ENCODE measurements around the gene EGF. TPM values are rescaled to one million over a fixed set of nuclear protein-coding genes. Genes with fewer than 3 reads are reported as not detected.

EGF gene
- total RNA-seq, 1 donor from 2014 or later: not detected

DNA sequence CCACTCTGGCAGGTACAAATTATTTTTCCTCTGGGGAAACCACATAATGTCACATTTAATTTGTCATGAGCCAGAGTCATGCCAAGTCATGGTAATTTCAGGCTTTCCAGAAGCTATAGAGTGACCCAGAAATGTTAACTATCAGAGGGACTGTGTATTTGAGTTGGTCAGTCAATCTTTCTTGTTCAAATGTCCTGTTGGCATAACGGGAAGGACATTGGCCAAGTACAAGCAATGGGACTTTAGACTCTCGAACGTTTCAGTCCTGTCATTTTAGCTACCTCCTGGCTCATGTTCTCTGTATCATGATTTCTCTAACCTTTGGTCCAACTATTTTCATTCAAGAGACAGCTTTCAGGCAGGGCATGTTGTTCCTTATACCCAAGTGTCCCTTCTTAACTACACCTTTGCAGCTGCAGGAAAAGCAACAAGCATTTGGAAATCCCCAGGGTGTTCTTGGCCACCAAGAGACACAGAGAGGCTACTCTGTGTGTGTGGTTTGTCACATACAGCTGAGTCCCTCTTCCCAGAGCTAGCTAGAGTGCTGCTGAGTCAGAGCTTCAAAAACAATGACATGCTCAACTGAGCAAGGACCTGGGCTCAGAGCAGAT, 142.6 kb downstream of the EGF start:
- Mint-ChIP-seq H3K36me3 (ENCODE audit: unreplicated experiment) (no peaks in the 10 kb centered on the region), H3K27ac (ENCODE audit: unreplicated experiment) (no peak overlapping the region), H3K4me3 (ENCODE audit: unreplicated experiment) (no peak overlapping the region), H3K4me1 (ENCODE audit: low read depth, unreplicated experiment) (peaks cover 5% of the 10 kb centered on the region), H3K9me3 (ENCODE audit: unreplicated experiment) (no peaks in the 10 kb centered on the region), H3K27me3 (ENCODE audit: unreplicated experiment) (no peaks in the 10 kb centered on the region)
- DNase-seq: no peak
- TF ChIP-seq, protein P1, sequence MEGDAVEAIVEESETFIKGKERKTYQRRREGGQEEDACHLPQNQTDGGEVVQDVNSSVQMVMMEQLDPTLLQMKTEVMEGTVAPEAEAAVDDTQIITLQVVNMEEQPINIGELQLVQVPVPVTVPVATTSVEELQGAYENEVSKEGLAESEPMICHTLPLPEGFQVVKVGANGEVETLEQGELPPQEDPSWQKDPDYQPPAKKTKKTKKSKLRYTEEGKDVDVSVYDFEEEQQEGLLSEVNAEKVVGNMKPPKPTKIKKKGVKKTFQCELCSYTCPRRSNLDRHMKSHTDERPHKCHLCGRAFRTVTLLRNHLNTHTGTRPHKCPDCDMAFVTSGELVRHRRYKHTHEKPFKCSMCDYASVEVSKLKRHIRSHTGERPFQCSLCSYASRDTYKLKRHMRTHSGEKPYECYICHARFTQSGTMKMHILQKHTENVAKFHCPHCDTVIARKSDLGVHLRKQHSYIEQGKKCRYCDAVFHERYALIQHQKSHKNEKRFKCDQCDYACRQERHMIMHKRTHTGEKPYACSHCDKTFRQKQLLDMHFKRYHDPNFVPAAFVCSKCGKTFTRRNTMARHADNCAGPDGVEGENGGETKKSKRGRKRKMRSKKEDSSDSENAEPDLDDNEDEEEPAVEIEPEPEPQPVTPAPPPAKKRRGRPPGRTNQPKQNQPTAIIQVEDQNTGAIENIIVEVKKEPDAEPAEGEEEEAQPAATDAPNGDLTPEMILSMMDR (IDR thresholded peaks at IDR 0.05; ENCODE audit: partially characterized antibody, unreplicated experiment): no peak

DNA sequence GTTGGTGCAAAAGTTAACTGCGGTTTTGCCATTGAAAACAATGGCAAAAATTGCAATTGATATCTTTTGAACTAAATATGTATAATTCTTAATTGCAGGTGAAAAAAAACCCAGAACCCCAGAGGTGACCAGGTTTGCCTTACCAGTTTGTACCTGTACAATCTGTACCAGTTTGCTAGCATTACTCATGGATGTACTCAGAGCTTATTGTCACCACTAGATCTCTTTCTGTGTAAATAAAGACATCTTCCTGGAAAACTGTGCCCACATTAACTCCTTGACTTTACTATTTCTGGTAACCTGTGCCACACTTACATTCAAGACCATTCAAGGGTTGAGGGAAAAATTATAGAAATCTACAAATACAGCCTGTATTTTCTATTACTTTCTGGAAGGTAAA, 146.0 kb downstream of the EGF start:
- H3K27ac Mint-ChIP-seq (ENCODE audit: unreplicated experiment): no peak overlapping the region
- no peak for DNase-seq
- no peaks in the 10 kb centered on the region for H3K36me3 Mint-ChIP-seq (ENCODE audit: unreplicated experiment)
- TF ChIP-seq, protein P1 (IDR thresholded peaks at IDR 0.05; ENCODE audit: partially characterized antibody, unreplicated experiment): no peak
- peaks cover 9% of the 10 kb centered on the region for H3K4me1 Mint-ChIP-seq (ENCODE audit: low read depth, unreplicated experiment)
- no peak overlapping the region for H3K4me3 Mint-ChIP-seq (ENCODE audit: unreplicated experiment)
- H3K9me3 Mint-ChIP-seq (ENCODE audit: unreplicated experiment): peaks cover 1% of the 10 kb centered on the region
- H3K27me3 Mint-ChIP-seq (ENCODE audit: unreplicated experiment): no peaks in the 10 kb centered on the region

DNA sequence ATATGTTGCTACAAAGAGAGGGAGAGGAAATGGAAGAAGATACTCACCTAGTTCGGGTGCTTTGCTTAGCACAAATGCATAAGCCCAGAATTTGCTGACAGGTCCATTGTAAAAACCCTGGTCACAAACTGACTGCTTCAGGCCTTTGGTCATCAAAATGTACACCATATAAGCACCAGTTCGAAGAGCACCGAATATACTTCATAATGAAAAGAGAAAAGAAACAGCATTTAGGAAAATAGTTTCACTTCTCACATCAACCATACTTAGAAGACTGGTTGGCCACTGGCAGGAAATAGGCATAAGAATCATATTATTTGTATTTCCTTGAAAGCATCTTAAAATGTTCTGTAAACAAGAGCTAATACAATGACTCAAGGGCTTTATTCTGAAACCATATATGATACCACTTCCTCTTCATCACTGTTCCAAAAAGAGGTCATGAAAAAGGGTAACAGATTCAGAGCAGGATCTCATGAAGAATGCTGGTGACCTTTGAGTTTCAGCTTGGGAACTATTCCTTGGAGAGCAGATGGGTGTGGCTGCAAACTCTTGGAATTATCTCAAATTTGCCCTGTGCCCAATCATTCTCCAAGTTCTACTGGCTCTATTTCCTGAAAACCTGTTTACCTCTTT, 147.0 kb downstream of the EGF start:
- Mint-ChIP-seq H3K9me3 (ENCODE audit: unreplicated experiment) (peaks cover 1% of the 10 kb centered on the region), H3K27ac (ENCODE audit: unreplicated experiment) (no peak overlapping the region), H3K36me3 (ENCODE audit: unreplicated experiment) (no peaks in the 10 kb centered on the region), H3K4me3 (ENCODE audit: unreplicated experiment) (no peak overlapping the region), H3K4me1 (ENCODE audit: low read depth, unreplicated experiment) (peaks cover 9% of the 10 kb centered on the region), H3K27me3 (ENCODE audit: unreplicated experiment) (no peaks in the 10 kb centered on the region)
- DNase-seq: no peak
- TF ChIP-seq, protein P1 (IDR thresholded peaks at IDR 0.05; ENCODE audit: partially characterized antibody, unreplicated experiment): no peak

DNA sequence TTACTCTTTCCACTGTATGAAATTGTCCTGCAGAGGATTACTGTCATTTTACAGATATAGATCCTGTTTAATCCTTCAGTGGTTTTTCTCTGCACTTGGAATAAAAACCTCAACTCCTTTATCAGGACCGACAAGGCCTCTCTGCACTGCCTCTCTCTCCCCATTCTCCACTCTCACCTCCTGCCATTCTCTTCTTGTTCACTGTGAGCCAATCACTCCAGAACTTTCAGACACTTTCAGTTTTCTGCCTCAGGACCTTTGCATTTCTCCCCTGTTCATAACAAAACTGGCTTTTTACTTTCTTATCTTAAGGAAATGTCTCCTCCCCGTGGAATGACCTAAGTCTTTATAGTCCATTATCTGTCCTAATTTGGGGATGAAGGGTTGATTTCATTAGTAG, 148.4 kb downstream of the EGF start:
- TF ChIP-seq, protein P1 (IDR thresholded peaks at IDR 0.05; ENCODE audit: partially characterized antibody, unreplicated experiment): no peak
- Mint-ChIP-seq H3K27ac (ENCODE audit: unreplicated experiment) (no peak overlapping the region), H3K4me3 (ENCODE audit: unreplicated experiment) (no peak overlapping the region), H3K4me1 (ENCODE audit: low read depth, unreplicated experiment) (peaks cover 5% of the 10 kb centered on the region), H3K27me3 (ENCODE audit: unreplicated experiment) (no peaks in the 10 kb centered on the region), H3K9me3 (ENCODE audit: unreplicated experiment) (peaks cover 1% of the 10 kb centered on the region), H3K36me3 (ENCODE audit: unreplicated experiment) (no peaks in the 10 kb centered on the region)
- no peak for DNase-seq

Other genes starting within 250 kb of the EGF start
- 15.0 TPM for gene CASP6, start 209.4 kb upstream of the EGF start, total RNA-seq (ENCODE audit: unreplicated experiment)
- 16.4 TPM for gene PLA2G12A, start 182.8 kb upstream of the EGF start, total RNA-seq (ENCODE audit: unreplicated experiment)
- gene CFI, start 110.9 kb upstream of the EGF start, total RNA-seq (ENCODE audit: unreplicated experiment): not detected
- gene GAR1, start 97.1 kb upstream of the EGF start, total RNA-seq (ENCODE audit: unreplicated experiment): 9.1 TPM
- 0.29 TPM for gene RRH, start 84.9 kb upstream of the EGF start, total RNA-seq (ENCODE audit: unreplicated experiment)
- 0.12 TPM for gene LRIT3, start 64.8 kb upstream of the EGF start, total RNA-seq (ENCODE audit: unreplicated experiment)

Data from glutamatergic neuron (in vitro differentiated cells).